Endothelial cell of umbilical vein (primary cell): ENCODE data around the gene KCNS1. TPM values are rescaled to one million over a fixed set of nuclear protein-coding genes. Genes with fewer than 3 reads are reported as not detected.

Experiments
- BruUV-seq: library from RNA; stranded (reverse); fragments of 400-500 nt; replicated peaks from 2 replicates; lab custom pipeline; 2021; lab: Mats Ljungman, UMichigan
- CTCF ChIA-PET: fragments of 300-600, 350-600 bp; sonication (Branson Sonifier 250); formaldehyde crosslinking; loops from one replicate; lab custom pipeline; 2021; ENCODE audit warnings: antibody characterized with exemption, inconsistent platforms; lab: Charles Lee
- POLR2A ChIA-PET: fragments of 300-600, 350-600 bp; sonication (Branson Sonifier 250); formaldehyde crosslinking; loops from one replicate; lab custom pipeline; 2021; ENCODE audit warnings: antibody characterized with exemption, inconsistent platforms; lab: Charles Lee
- DNase-seq: peaks from one replicate; pipeline ENCODE4 v3.0.0-alpha.2; 2011; ENCODE audit warnings: low read depth, low spot score
- FAIRE-seq: peaks from 2 replicates; lab custom pipeline; 2011; peaks lifted over from hg19 to GRCh38; lab: Jason Lieb, UNC
- H2AFZ ChIP-seq: 2 replicates; pipeline ENCODE4 v1.6.0; 2012; ENCODE audit warnings: low read depth, low read length, control low read depth, inconsistent platforms
- H3K27ac ChIP-seq: 2 replicates; pipeline ENCODE4 v1.5.1; 2011; ENCODE audit warnings: low read depth, mild to moderate bottlenecking, control low read depth, low read length, moderate library complexity; ENCODE audit not compliant: insufficient read depth
- H3K27me3 ChIP-seq, 2 experiments: 2 replicates each; pipeline versions ENCODE4 v1.6.0 to v1.6.1; 2011; ENCODE audit warnings: low read length in 2 of 2, mixed read lengths in 1 of 2; ENCODE audit not compliant: control insufficient read depth in 2 of 2, insufficient read depth in 2 of 2
- H3K36me3 ChIP-seq, 2 experiments: 2 replicates in 1 of 2; 3 replicates in 1 of 2; pipeline ENCODE4 v1.5.1; 2011; ENCODE audit warnings: low read length in 2 of 2, mild to moderate bottlenecking in 1 of 2, moderate library complexity in 1 of 2; ENCODE audit not compliant: control insufficient read depth in 2 of 2, insufficient read depth in 2 of 2; ENCODE audit errors: extremely low read depth in 1 of 2
- H3K4me1 ChIP-seq: 3 replicates; pipeline ENCODE4 v1.5.1; 2011; ENCODE audit warnings: mild to moderate bottlenecking, low read length; ENCODE audit not compliant: control insufficient read depth, insufficient read depth; ENCODE audit errors: extremely low read depth
- H3K4me2 ChIP-seq: 2 replicates; pipeline ENCODE4 v1.6.1; 2011; ENCODE audit warnings: low read length, control low read depth, mixed read lengths; ENCODE audit not compliant: insufficient read depth
- H3K4me3 ChIP-seq, 3 experiments: fragments of 200-600 bp in 1 of 3; sonication (generic), shearing (Covaris generic) in 1 of 3; replicated peaks in 1 of 3; 2 replicates each; pipeline ENCODE4 v1.5.1; 2011 to 2016; ENCODE audit warnings: control low read depth in 3 of 3, low read length in 3 of 3, mild to moderate bottlenecking in 2 of 3, inconsistent platforms in 1 of 3, low read depth in 1 of 3, moderate library complexity in 1 of 3; ENCODE audit not compliant: insufficient read depth in 1 of 3
- H3K79me2 ChIP-seq: 2 replicates; pipeline ENCODE4 v1.6.0; 2012; ENCODE audit warnings: low read length, inconsistent platforms; ENCODE audit not compliant: control insufficient read depth, insufficient read depth
- H3K9ac ChIP-seq: replicated peaks from 2 replicates; pipeline ENCODE3; 2011; ENCODE audit warnings: low read length, control low read depth; ENCODE audit not compliant: insufficient read depth; ENCODE audit errors: extremely low read depth
- H3K9me1 ChIP-seq: replicated peaks from 3 replicates; pipeline ENCODE4 v1.6.0; 2011; ENCODE audit warnings: mild to moderate bottlenecking, low read length; ENCODE audit not compliant: control insufficient read depth, insufficient read depth; ENCODE audit errors: extremely low read depth
- H3K9me3 ChIP-seq: replicated peaks from 2 replicates; pipeline ENCODE4 v1.5.1; 2012; ENCODE audit warnings: low read length, inconsistent platforms; ENCODE audit not compliant: control insufficient read depth, insufficient read depth
- H4K20me1 ChIP-seq: replicated peaks from 2 replicates; pipeline ENCODE3; 2011; ENCODE audit warnings: mild to moderate bottlenecking, low read length; ENCODE audit not compliant: control insufficient read depth, insufficient read depth; ENCODE audit errors: extremely low read depth
- CTCF ChIP-seq, 2 donors: IDR thresholded peaks; 1 replicate in 1 of 2; 2 replicates in 1 of 2; pipeline ENCODE4 v1.5.1; 2011; ENCODE audit warnings: low read length in 2 of 2, mild to moderate bottlenecking in 2 of 2, moderate library complexity in 2 of 2, control low read depth in 1 of 2, inconsistent platforms in 1 of 2, low read depth in 1 of 2; ENCODE audit not compliant: insufficient read depth in 1 of 2; ENCODE audit errors: extremely low read depth in 1 of 2
- MAX ChIP-seq: IDR thresholded peaks from 2 replicates; pipeline ENCODE4 v1.6.1; 2011; ENCODE audit not compliant: insufficient read depth, insufficient read length
- POLR2AphosphoS5 ChIP-seq: IDR thresholded peaks from 2 replicates; pipeline ENCODE4 v1.6.1; 2012; ENCODE audit warnings: low read depth, mild to moderate bottlenecking, control low read depth, low read length, moderate library complexity; ENCODE audit not compliant: insufficient read depth
- dilution Hi-C: fragments of 300-500 bp; cut with MboI; formaldehyde crosslinking; loops from one replicate; pipeline ENCODE4 v1.15.0; 2019; ENCODE audit warnings: low sequenced_read_pairs; ENCODE audit not compliant: extremely low pct_ligation_motif_present
- intact Hi-C: fragments of 100-400 bp; cut with micrococcal nuclease; formaldehyde crosslinking; loops from one replicate; pipeline ENCODE4 v1.10.0; 2022
- polyA plus RNA-seq, 4 experiments: library from polyadenylated mRNA; depleted of rRNA in 3 of 4; stranded (reverse) in 3 of 4; unstranded in 1 of 4; fragments of >200 nt; gene quantifications; 2 replicates each; pipeline versions ENCODE4 v1.2.1 to v1.2.3, GENCODE V29; 2011 to 2012; ENCODE audit warnings: missing spikeins in 1 of 4
- total RNA-seq: library from RNA; stranded (reverse); gene quantifications from 2 replicates; pipeline ENCODE4 v1.2.3, GENCODE V29; 2021

The KCNS1 gene
- total and polyA plus RNA-seq, 2 donors (not counting 3 experiments of a cell fraction or from before 2014, with no cell fraction given) = 0.14 to 0.29 TPM

GRCh38 chr20:45097485-45098102 lies 3.3 kb downstream of the KCNS1 start:
- H3K79me2 ChIP-seq = no peaks in the 10 kb centered on the region
- no peaks in the 10 kb centered on the region for H4K20me1 ChIP-seq
- peak overlapping the region; percentile 49 for H3K4me2 ChIP-seq
- no peaks in the 10 kb centered on the region for H3K36me3 ChIP-seq
- H3K27me3 ChIP-seq = peaks cover 23 to 30% of the 10 kb centered on the region in 2 experiments
- peak; percentile 55 for FAIRE-seq
- CTCF ChIA-PET = interaction anchor here (0.8 to 12.2 kb wide), 19 partner anchors 11 to 674 kb away, joined by 3 to 411 read pairs (median 5); no protein-coding TSS in a partner anchor
- no peak overlapping the region for H3K27ac ChIP-seq
- TF ChIP-seq POLR2AphosphoS5 (no peak), MAX (peak; percentile 32), CTCF (IDR thresholded peaks at IDR 0.05; ENCODE audit: extremely low read depth in 1 of 2, insufficient read depth in 1 of 2, low read depth in 1 of 2, low read length in 2 of 2) (peak; percentile 60 to 68)
- DNase-seq = peak; percentile 60
- peak overlapping the region in 1 of 3 experiments; percentile 24 for H3K4me3 ChIP-seq
- POLR2A ChIA-PET = no interaction called here
- no peak overlapping the region for H3K9ac ChIP-seq
- dilution Hi-C loops = no loop called here
- H3K4me1 ChIP-seq = peaks cover 3% of the 10 kb centered on the region
- no peaks in the 10 kb centered on the region for H3K9me3 ChIP-seq
- intact Hi-C loops = loop anchor here (1.0 to 5.0 kb wide), 6 partner anchors 17 to 675 kb away; partner anchors contain the start of genes KCNK15, TOMM34 and YWHAB
- H2AFZ ChIP-seq = peak overlapping the region; percentile 33
- no TSS peak for BruUV-seq
- H3K9me1 ChIP-seq = no peaks in the 10 kb centered on the region
